Suppressor macrophage treated with lipopolysaccharide for 1 hour (primary cell): Measurements from ENCODE around the gene MOCOS.

Source experiments
- DNase-seq, 3 donors: peaks; one replicate each; pipeline ENCODE4 v3.0.0-alpha.2; 2020 to 2022

MOCOS gene

GRCh38 chr18:36308711-36309435 lies 121.6 kb downstream of the MOCOS start:
- DNase-seq, result no peak

GRCh38 chr18:36309436-36310391 lies 122.4 kb downstream of the MOCOS start:
- no peak for DNase-seq

GRCh38 chr18:36311026-36311570 lies 123.8 kb downstream of the MOCOS start:
- no peak for DNase-seq

GRCh38 chr18:36312806-36313395 lies 125.6 kb downstream of the MOCOS start:
- DNase-seq, result no peak

- DNase-seq, result no peak
These were observed 126.8 kb downstream of the MOCOS start for GRCh38 chr18:36314098-36314497.

- DNase-seq, result no peak
These were observed 127.5 kb downstream of the MOCOS start for GRCh38 chr18:36314754-36315153.

GRCh38 chr18:36315736-36316135 lies 128.4 kb downstream of the MOCOS start:
- DNase-seq, result no peak

- no peak for DNase-seq
These were observed 128.9 kb downstream of the MOCOS start for GRCh38 chr18:36316246-36316645.
